Inflammatory macrophage treated with lipopolysaccharide for 1 hour (primary cell): ENCODE measurements around the gene USP31.

Experiments
- DNase-seq, 2 donors: peaks; one replicate each; pipeline ENCODE4 v3.0.0-alpha.2; 2020 to 2022

The USP31 gene

DNA sequence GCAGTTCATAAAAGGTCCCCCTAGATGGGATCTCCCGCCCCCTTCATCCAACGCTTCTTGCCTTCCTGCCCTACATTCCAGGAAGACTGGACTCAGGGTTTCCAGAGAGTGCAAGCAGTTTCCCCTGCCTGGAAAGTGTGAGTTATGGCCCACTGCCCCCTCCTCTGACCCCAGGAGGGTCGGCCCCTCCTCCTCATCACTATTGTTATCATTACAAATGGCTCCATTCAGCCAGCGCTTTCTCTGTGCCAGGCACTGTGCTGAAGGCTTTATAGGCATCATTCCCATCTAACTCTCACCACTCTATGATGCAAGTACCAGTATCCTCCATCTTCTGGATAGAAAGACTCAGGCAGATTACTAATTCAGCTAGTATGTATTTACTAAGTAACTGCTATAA is 90.7 kb downstream of the USP31 start:
- no peak for DNase-seq

DNA sequence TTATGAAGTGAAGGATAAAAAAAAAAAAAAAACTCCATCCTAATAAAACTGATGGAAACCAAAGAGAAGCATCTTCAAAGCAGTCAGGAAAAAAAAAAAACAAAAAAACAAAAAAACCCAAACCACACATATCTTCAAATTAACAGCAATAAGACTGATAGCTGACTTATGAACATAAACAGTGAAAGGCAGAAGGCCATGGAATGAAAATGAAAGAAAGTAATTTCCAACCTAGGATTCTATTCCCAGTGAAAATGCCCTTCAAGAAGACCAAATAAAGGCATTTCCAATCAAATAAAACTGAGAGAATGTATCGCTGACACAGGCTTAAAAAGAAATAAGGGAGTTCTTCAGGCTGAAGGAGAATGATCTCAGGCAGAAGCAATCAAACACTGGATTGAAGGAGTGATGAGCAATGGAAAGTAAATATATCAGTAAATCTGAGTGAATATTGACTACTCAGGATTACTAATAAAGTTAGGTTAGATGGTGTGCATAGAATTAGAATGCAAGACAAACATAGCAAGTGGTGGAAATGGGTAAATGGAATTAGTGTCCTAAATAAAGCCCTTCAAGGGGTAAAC is 92.1 kb downstream of the USP31 start:
- no peak for DNase-seq

DNA sequence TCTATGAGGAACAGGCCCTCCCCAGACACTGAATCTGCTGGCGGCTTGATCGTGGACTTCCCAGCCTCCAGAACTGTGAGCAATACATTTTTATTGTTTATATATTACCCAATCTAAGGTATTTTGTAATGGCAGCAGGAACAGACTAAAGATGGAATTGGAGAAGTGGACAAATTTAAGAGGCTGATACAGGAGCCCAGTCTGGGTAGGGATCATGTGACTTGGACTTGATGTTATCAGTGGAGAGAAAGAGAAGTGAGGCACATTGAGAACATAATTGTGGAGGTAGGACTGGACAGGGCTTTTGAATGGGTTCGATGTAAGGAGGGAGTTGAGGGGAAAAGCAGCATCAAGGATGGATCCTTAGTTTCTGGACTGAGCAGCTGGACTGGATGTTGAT is 93.8 kb downstream of the USP31 start:
- peak; percentile 20 to 29 for DNase-seq

DNA sequence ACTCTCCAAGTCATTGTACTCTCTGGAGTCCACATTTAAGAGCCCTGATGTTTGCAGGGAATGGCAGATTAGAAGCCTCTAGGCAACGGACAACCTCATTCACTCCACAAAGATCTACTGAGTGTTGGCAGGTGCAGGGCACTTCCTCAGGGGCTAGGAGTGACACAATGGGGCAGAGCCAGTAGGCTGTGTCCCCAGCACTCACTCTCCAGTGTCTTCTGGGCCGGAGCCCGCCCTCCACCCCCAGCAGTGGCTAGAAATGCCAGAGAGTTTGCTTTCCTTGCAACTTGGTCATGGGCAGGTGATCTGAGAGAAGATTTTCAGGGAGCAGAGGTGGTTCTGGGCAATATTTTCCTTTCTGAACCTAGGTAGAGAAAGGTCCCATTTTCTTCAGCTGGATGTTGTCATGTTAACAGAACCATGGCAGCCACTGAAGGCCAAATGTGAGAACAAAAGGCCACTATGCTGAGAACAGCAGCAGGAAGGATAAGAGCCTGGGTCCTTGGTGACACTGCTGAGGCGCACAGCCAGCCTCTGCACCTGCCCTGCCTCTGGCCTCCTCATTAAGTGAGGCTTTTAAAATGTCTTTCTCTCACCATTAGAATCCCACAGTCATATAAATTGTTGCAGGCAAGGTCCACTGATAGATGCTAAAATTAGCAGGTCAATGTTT is 96.2 kb downstream of the USP31 start:
- no peak for DNase-seq

DNA sequence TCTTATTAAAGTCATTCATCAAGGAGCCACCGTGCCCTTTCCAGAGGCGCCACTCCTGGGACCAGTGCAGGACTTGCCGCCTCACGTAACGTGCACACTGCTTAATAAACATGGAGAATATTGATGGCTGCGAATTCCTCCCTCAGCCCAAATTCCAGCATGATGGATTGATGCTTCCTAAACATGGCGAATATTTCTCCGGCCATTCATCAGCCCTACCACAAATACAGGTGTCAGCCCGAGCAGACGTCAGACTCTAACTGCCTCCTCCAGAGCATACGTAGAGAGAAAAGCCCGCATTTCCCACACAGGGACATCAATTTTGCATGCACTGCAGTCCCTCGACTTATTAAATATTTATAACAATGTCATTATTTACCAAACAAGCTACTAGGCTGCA is 97.0 kb downstream of the USP31 start:
- no peak for DNase-seq

DNA sequence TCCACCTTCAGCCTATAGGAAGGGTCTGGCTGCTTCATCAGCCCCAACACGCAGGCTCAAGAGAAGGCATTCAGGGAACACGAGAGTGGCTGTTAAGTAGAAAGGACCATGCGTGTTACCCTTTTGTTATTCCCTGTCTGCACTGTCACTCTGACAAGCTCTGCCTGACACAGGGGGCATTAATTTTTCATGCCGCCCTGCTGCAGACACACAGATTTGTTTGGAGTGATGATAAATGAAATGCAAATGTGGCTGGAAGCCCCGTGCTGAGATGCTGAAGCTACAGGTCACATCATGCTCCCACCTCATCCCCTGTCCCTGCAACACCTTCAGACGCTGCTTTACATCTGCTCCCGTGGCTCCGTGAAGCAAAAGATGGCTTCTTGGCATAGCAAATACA is 97.7 kb downstream of the USP31 start:
- no peak for DNase-seq

DNA sequence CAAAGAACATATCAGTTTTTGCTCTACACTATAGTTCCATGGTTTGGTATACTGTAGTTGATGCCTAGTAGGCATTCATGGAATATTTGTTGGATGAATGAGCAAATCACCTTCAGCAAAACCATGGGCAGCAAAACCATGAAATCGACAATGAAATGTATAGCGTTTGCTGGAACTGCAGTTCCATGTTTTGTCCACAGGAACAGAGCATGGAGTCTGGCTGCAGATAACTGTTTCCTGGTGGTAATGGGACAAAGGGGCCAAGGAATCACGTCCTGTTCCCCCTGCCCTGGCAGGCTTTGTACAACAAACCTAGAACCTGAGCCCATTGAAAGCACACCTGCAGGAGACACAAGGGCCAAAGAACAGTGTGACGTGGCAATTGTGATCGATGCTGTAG is 101.1 kb downstream of the USP31 start:
- DNase-seq: no peak

DNA sequence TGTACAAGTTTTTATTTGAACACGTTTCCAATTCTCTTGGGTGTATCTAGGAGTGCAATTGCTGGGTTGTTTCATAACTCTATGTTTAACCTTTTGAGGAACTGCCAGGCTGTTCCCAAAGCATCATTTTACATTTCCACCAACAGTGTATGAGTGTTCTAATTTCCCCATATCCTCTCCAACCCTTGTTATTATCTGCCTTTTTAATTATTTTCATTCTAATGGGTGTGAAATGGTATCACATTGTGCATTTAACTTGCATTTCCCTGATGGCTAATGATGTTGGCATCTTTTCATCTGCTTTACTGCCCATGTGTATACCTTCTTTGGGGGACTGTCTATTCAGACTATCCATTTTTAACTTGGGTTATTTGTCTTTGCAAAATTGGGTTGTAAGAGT is 104.2 kb downstream of the USP31 start:
- no peak for DNase-seq

DNA sequence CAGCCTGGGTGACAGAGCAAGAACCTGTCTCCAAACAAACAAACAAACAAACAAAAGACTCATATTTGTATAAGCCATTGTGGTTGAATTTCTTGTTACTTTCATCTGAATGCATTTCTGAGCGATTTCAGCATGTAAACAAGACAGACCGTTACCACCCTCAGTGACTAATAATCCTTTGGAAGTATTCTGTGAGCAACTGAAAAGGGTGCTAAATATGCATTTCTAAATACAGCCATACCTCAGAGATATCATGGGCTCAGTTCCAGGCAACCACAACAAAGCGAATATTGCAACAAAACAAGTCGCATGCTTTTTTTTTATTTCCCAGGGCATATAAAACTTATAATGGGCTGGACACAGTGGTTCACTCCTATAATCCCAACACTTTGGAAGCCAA is 109.0 kb downstream of the USP31 start:
- DNase-seq: no peak

DNA sequence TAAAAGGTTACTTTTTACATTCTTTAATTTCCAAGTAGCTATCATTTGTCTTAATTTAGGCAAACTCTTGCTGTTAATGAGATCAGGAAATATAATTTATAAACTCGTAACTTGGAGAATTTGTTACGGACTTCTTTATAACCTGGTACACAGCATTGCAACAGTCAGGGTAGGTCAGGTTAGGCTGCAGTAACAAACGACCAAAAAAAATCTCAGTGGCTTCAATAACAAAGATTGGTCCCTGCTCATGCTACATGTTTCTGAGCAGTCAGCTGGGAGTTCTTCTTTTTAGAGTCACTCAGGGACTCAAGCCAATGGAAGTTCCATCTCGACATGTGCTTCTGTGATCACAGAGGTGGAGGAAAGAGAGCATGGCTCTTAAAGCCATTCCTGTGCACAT is 110.1 kb downstream of the USP31 start:
- no peak for DNase-seq

DNA sequence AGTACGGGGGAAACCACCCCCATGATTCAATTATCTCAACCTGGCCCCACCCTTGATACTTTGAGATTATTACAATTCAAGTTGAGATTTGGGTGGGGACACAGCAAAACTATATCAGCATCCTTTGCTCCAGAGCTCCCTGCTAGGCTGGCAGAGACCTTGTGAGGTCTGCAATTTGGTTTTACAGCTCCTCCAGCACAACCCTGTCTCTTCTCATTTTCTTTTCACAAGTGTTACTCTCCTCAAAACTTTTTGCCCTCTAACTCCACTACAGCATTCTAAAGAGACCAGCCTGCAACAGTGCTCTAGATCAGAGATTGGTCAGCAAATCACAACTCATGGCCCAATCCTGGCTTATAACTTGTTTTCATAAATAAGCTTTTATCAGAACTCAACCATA is 114.0 kb downstream of the USP31 start:
- DNase-seq: no peak

DNA sequence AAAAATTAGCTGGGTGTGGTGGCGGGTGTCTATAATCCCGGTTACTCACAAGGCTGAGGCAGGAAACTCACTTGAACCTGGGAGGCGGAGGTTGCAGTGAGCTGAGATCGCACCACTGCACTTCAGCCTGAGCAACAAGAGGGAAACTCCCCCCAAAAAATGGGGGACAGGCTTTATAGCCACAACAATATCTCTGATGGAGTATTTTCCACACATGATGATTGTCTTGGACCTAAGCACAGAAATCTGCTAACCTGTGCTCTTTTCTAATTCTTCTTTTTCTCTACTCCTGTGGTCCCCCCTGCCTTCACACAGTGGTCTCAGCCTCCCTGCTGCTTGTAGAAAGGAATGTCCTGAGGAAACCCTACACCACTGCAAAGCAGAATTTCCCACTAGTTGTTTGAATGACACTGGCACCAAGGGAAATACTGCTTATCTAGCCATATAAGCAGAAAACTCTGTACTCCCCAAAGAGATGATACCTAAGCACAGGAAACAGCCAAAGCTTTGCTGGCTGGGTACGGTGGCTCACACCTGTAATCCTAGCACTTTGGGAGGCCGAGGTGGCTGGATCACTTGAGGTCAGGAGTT is 117.6 kb downstream of the USP31 start:
- no peak for DNase-seq

DNA sequence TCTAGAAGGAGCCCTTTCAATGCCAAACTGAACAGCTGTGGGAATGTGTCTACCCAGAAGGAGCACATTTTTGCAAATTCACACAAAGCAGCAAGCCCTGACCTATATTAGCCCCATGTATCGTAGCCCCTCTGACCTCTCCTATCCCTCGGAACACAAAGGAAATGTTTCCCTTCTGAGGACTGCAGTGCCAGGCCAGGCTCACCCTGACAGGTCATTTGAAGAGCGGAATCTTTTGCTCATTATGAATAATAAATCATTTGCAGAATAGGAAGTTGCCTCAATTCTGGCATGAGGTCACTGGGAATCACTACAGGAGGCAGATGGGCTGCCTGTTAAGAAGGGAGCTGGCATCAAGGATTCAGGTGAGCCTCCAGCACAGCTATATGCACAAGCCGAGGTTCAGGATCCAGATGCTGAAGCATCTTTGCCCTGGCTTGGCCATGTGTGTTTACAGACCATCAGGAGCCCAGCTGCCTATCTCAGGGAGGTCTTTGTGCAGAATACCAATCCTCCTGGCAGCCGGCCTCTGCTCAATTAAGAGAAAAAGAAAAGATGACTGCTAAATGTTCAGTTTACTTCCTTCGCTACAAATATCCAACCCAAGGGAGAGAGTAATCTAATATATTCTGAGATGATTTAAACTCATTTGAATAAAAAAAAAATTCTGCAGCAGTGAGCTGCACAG is 119.4 kb downstream of the USP31 start:
- DNase-seq: no peak

DNA sequence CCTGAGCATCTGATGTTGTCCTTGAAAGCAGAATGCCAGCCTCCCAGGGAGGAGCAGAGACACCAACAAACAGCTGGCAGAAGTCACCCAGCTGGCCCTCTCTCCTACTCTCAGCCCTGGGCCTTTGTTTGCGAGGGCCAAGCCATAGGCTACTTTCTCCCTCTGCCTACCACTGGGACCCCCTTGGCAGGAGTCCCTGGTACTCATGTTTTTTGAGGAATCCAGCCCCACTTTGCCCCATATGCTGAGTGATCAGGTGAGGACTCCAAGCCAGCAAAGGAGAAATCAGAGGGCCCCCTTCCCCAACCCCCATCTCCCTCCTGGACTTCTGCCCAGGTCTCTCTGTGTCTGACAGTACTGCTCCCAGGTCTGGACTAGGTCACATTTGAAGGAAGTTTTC is 121.9 kb downstream of the USP31 start:
- DNase-seq: no peak

DNA sequence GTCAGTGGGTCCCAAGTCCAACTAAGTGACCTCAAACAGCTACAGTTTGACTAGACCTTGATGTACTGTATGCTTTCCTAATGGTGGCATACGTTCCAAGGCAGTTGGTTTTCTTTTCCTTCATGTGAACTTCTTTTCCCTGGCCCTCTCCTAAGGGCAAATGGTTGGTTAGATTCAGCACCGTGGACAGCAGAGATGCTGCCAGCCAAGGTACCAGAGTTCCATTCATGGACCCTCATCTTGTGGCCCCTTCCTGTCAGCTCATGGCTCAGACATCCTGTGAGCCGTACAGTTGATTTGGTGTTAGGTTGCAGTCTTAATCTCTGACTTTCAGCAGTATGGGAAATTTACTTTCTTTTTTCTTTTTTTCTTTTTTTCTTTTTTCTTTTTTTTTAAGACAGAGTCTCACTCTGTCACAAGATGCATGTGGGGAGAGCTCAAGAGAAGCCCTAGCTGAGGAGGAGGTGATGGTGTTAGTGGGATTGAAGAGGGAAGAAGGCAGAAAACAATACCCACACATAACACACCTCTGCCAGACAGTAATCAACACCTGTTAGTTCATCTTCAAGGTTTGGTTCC is 122.4 kb downstream of the USP31 start:
- DNase-seq: no peak

DNA sequence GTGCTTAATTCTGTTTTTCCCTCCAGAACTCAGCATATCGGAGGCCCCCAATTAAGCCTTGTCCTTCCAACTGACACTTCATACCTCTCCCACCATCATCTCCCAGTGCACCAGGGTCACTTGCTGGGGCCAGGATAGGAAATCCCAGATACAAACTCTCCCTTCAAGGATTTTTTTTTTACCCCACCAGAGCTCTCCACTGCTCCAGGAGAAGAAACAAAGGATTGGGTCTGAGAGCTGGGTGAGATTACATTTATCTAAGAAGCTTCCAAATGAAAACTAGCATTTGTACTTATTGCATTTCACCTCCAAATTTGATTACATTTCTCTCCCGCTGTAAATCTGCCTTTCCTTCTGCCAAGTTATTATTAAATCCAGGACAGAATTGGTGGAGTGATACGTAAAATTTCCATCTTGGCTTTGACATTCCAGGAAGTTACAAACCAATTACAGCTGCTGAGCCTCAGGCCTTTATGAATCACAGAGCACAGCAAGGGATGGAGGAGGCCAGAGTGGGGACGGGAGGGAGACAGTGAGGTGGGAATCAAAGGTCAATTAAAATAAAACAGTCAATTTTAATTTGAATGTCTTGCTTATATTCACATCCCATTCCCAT is 123.5 kb downstream of the USP31 start:
- DNase-seq: no peak

DNA sequence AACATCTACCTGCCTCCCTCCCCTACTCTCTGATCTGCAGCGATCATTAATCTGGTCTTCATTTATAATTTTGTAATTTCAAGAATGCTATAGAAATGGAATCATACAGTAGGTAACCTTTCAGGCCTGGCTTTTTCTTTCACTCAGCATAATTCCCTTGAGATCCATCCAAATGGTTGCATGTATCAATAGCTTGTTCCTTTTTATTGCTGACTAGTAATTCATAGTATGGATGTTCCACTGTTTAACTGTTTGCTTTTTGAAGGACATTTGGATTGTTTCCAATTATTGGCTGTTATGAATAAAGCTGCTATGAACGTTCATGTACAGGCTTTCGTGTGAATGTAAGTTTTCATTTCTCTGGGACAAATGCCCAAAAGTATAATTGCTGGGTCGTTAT is 125.2 kb downstream of the USP31 start:
- DNase-seq: no peak

DNA sequence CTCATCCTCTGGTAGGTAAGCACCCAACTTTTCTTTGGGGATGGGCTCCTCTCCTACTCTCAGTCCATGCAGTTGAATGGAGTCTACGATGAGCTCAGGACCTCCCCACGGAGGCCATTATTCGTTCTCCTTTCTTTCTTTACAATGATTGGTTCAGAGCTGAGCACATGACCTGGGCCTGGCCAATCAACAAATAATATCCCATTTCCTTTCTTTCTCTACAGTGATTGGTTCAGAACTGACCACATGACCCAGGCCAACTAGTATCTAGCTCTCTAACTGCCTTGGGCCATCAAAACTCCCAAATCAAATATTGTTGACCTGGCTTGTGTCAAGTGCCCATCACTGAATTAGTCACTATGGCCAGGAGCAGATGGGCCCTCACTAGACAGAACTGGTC is 129.2 kb downstream of the USP31 start:
- DNase-seq: no peak

DNA sequence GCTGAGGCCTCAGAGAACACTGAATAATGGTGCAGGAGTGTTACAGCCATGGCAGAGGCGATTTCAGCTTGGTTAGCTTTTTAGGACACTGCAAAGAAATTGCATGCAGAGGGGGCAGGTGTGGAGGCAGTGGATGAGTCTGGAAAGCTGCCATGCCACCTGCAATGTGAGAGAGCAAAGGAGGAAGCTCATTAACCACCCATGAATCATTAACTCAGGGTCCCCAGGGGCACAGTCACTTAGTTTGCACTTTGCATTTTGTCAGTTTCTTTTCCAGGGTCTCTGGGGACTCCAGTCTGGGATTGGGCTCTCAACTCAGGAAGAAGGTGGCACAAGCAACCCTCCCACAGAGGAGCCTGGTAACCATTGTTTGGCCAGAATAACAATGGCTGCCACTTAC is 132.9 kb downstream of the USP31 start:
- no peak for DNase-seq

DNA sequence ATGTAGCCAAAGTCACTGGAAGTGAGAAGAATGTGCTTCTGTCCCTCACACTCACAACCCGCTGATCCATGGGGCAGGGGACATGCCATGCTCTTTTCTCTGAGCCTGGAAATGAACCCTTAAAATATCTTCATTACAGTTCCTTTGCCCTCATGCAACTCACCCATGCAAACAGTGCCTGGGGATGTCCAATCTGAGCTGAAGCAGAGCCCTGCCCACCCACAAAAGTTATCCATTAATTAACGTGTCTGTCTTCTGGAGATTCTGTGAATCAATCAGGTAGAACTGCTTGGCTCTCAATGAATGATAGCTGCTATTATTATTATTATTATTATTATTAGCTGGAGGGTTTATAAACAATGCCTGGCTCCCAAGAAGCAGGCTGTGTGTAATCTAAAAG is 133.7 kb downstream of the USP31 start:
- DNase-seq: no peak

DNA sequence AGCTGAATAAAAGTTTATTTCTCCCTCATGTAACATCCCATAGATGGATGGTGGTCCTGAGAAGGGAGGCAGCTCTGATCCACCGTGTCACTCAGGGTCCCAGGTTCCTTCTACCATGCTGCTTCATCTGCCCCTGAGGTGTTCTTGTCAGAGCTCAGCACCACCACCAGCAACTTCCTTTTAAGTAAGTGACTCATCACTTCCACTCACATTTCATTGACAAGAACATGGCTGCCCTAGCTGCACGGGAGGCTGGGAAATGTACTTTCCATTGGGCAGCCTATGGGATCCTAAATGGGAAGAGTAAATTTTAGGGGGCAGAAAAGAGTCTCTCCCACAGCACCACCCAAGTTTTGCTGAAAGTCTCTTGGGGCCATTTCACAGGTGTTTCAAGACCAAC is 134.7 kb downstream of the USP31 start:
- DNase-seq: no peak
